HepG2 (cell line): ENCODE measurements around the gene ACAT1. TPM values are rescaled to one million over a fixed set of nuclear protein-coding genes. Genes with fewer than 3 reads are reported as not detected.

Source experiments
- ARID5B ChIP-seq: IDR thresholded peaks from 2 replicates; pipeline ENCODE4 v1.4.0; 2020; ENCODE audit warnings: mild to moderate bottlenecking, missing genetic modification reagents
- ATRX ChIP-seq: sonication (generic); formaldehyde crosslinking; IDR thresholded peaks from 2 replicates; pipeline ENCODE4 v1.4.0; 2020; ENCODE audit warnings: missing genetic modification reagents, borderline replicate concordance
- BRCA1 ChIP-seq: sonication (generic); formaldehyde crosslinking; IDR thresholded peaks from 2 replicates; pipeline ENCODE4 v1.4.0; 2020; ENCODE audit warnings: missing genetic modification reagents
- DMTF1 ChIP-seq: sonication (generic); formaldehyde crosslinking; IDR thresholded peaks from 2 replicates; pipeline ENCODE4 v1.4.0; 2020; ENCODE audit warnings: mild to moderate bottlenecking, missing genetic modification reagents
- FIP1L1 ChIP-seq: fragments of 200-400 bp; formaldehyde crosslinking; IDR thresholded peaks from 2 replicates; pipeline ENCODE4 v1.6.1; 2018; ENCODE audit warnings: low read depth, mild to moderate bottlenecking, low read length, moderate library complexity, borderline replicate concordance; ENCODE audit not compliant: insufficient read depth
- HHEX ChIP-seq: IDR thresholded peaks from 2 replicates; pipeline ENCODE4 v1.6.1; 2016; ENCODE audit warnings: control low read depth
- NCOA5 ChIP-seq: sonication (generic); formaldehyde crosslinking; IDR thresholded peaks from 2 replicates; pipeline ENCODE4 v1.4.0; 2020; ENCODE audit warnings: missing genetic modification reagents
- PRDM4 ChIP-seq: sonication (generic); formaldehyde crosslinking; IDR thresholded peaks from 2 replicates; pipeline ENCODE4 v1.9.0; 2021; ENCODE audit warnings: missing genetic modification reagents, borderline replicate concordance
- RAD21 ChIP-seq: fragments of 450-650 bp; formaldehyde crosslinking; IDR thresholded peaks from 2 replicates; pipeline ENCODE4 v1.5.0; 2020; ENCODE audit warnings: mild to moderate bottlenecking
- RCOR2 ChIP-seq: IDR thresholded peaks from 2 replicates; pipeline ENCODE4 v1.6.1; 2016; ENCODE audit warnings: missing biosample characterization, missing genetic modification reagents
- TBL1XR1 ChIP-seq: fragments of 150-350 bp; IDR thresholded peaks from 2 replicates; pipeline ENCODE4 v1.6.1; 2014; ENCODE audit warnings: borderline replicate concordance, low read length; ENCODE audit not compliant: partially characterized antibody
- TRIM22 ChIP-seq: fragments of 450-650 bp; IDR thresholded peaks from 2 replicates; pipeline ENCODE4 v1.6.1; 2017
- ZC3H4 ChIP-seq: sonication (generic); formaldehyde crosslinking; IDR thresholded peaks from 2 replicates; pipeline ENCODE4 v1.4.0; 2020; ENCODE audit warnings: missing genetic modification reagents, borderline replicate concordance
- ZFAT ChIP-seq: sonication (generic); formaldehyde crosslinking; conservative IDR thresholded peaks from 2 replicates; pipeline ENCODE4 v1.8.1; 2023; ENCODE audit warnings: missing genetic modification reagents, inconsistent platforms
- ZNF121 ChIP-seq: sonication (generic); formaldehyde crosslinking; IDR thresholded peaks from 2 replicates; pipeline ENCODE4 v1.5.0; 2020; ENCODE audit warnings: mild to moderate bottlenecking, missing genetic modification reagents
- ZNF264 ChIP-seq: sonication (generic); formaldehyde crosslinking; IDR thresholded peaks from 2 replicates; pipeline ENCODE4 v1.4.0; 2020; ENCODE audit warnings: missing genetic modification reagents
- ZNF343 ChIP-seq: sonication (generic); formaldehyde crosslinking; IDR thresholded peaks from 2 replicates; pipeline ENCODE4 v1.4.0; 2020; ENCODE audit warnings: mild to moderate bottlenecking, missing genetic modification reagents
- ZNF432 ChIP-seq: sonication (generic); formaldehyde crosslinking; IDR thresholded peaks from 2 replicates; pipeline ENCODE4 v1.5.0; 2020; ENCODE audit warnings: missing genetic modification reagents, mild to moderate bottlenecking, borderline replicate concordance
- ZNF501 ChIP-seq: sonication (generic); formaldehyde crosslinking; IDR thresholded peaks from 2 replicates; pipeline ENCODE4 v1.5.1; 2020; ENCODE audit warnings: mild to moderate bottlenecking, moderate library complexity, missing genetic modification reagents
- ZNF768 ChIP-seq: sonication (generic); formaldehyde crosslinking; IDR thresholded peaks from 2 replicates; pipeline ENCODE4 v1.4.0; 2020; ENCODE audit warnings: missing genetic modification reagents
- polyA plus RNA-seq, 8 experiments: library from polyadenylated mRNA; depleted of rRNA in 3 of 8; stranded (reverse) in 7 of 8; unstranded in 1 of 8; fragments of >200 nt; fragmentation: Illumina TruSeq in 4 of 8; extraction: Trizol in 4 of 8; gene quantifications; 2 replicates each; pipeline versions ENCODE4 v1.2.1 to v1.2.3, GENCODE V29; 2011 to 2016; ENCODE audit warnings: low read depth in 4 of 8, missing spikeins in 1 of 8, mixed read lengths in 1 of 8; ENCODE audit not compliant: insufficient read depth in 1 of 8
- total RNA-seq, 5 experiments: library from RNA; depleted of rRNA; stranded (reverse); fragments of >200 nt; fragmentation: Illumina TruSeq; extraction: Trizol; gene quantifications; 2 replicates each; pipeline ENCODE4 v1.2.3, GENCODE V29; 2016; ENCODE audit warnings: low read depth in 1 of 5

Gene ACAT1
- total and polyA plus RNA-seq, 2 of the 13 experiments (the other 11 are each of a cell fraction or from before 2014, with no cell fraction given) = 103 to 165 TPM

- no peak for TF ChIP-seq PRDM4 (CRISPR knock-in tag)
- TF ChIP-seq RAD21 (CRISPR knock-in tag) = peak; percentile 45; the same call in 1 of the 2 replicates
- TF ChIP-seq TBL1XR1 = no peak
- TF ChIP-seq ZNF343 (CRISPR knock-in tag) = no peak
- peak; percentile 13; the same call in 1 of the 2 replicates for TF ChIP-seq ZNF264 (CRISPR knock-in tag)
- TF ChIP-seq ZNF432 (CRISPR knock-in tag) = no peak
- peak; percentile 95 for TF ChIP-seq ZNF501 (CRISPR knock-in tag)
- no peak for TF ChIP-seq RCOR2
- TF ChIP-seq ZC3H4 (CRISPR knock-in tag) = no peak
- no peak for TF ChIP-seq ARID5B (CRISPR knock-in tag)
- TF ChIP-seq ATRX (CRISPR knock-in tag) = no peak
- TF ChIP-seq ZFAT = no peak
- TF ChIP-seq DMTF1 (CRISPR knock-in tag) = no peak
- TF ChIP-seq TRIM22 = no peak
- peak; percentile 60; the same call in 1 of the 2 replicates for TF ChIP-seq ZNF768 (CRISPR knock-in tag)
- no peak for TF ChIP-seq BRCA1 (CRISPR knock-in tag)
- peak; percentile 99 for TF ChIP-seq ZNF121 (CRISPR knock-in tag)
- TF ChIP-seq HHEX (CRISPR knock-in tag) = no peak
- TF ChIP-seq FIP1L1 = no peak
- no peak for TF ChIP-seq NCOA5
Observed at GRCh38 chr11:108121274-108122155, at the start of gene ACAT1 (continued).
